GM13977 (cell line): ENCODE measurements around the gene PNPLA5.
"Not testable (repeated sequence)": the region's sequence is repeated elsewhere in the genome, so short reads cannot be mapped to it uniquely, and the experiment has no call there.

Experiments used
- DNase-seq: peaks from one replicate; pipeline ENCODE4 v3.0.0; 2012; ENCODE audit warnings: low spot score
- CTCF ChIP-seq: IDR thresholded peaks from 2 replicates; pipeline ENCODE4 v1.5.1; 2012; ENCODE audit warnings: mild to moderate bottlenecking, control low read depth; ENCODE audit not compliant: insufficient read depth; ENCODE audit errors: extremely low read depth, missing control alignments
- in situ Hi-C: fragments of 300-500 bp; cut with MboI; formaldehyde crosslinking; loops from one replicate; pipeline ENCODE4 v1.12.0; 2022; ENCODE audit warnings: low sequenced_read_pairs, low pct_unique_long_range_greater_than_20kb, mixed read lengths, inconsistent platforms; ENCODE audit not compliant: unreplicated experiment

Gene PNPLA5

GRCh38 chr22:43878079-43878795, 13.6 kb downstream of the PNPLA5 start:
- TF ChIP-seq CTCF = no peak
- no peak for DNase-seq
- in situ Hi-C loops = no loop called here

- TF ChIP-seq CTCF = no peak
- DNase-seq = no peak
- in situ Hi-C loops = no loop called here
Measured at GRCh38 chr22:43876866-43877509, 14.8 kb downstream of the PNPLA5 start.

DNA sequence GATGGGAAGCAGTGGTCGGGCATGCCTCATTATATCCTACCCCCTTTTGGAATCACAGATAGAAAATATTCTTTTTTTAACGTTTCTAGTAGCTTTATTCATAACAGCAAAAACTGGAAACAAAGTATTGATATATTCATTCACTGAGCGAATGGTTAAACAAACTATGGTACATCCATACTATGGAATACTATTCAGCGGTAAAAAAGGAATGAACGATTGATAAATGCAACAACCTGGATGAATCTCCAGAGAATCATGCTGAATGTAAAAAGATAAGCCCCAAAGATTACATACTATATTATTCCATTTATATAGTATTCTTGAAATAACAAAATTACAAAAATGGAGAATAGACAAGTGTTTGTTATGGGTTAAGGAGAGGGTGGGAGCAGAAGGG, 22.0 kb downstream of the PNPLA5 start:
- TF ChIP-seq CTCF = no peak
- in situ Hi-C loops = no loop called here
- DNase-seq = no peak

- in situ Hi-C loops = not testable (repeated sequence)
Measured at GRCh38 chr22:43869001-43869400, 22.8 kb downstream of the PNPLA5 start.

GRCh38 chr22:43867839-43868635, 23.8 kb downstream of the PNPLA5 start:
- in situ Hi-C loops = no loop called here
- DNase-seq = no peak
- TF ChIP-seq CTCF = no peak

More at GRCh38 chr22:43869001-43869400, 22.8 kb downstream of the PNPLA5 start:
- not testable (repeated sequence) for DNase-seq

DNA sequence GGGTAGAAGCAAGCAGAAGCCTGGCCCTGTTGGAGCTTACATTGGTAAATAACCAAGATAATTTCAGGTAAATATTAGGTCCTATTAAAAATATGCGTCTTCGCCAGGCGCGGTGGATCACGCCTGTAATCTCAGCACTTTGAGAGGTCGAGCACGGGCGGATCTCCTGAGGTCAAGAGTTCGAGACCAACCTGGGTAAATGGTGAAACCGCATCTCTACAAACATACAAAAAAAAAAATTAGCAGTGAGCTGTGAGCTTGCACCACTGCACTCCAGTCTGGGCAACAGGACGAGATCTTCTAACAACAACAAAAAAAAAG, 29.0 kb downstream of the PNPLA5 start:
- DNase-seq = no peak
- TF ChIP-seq CTCF = no peak
- in situ Hi-C loops = no loop called here
